Activated CD4-positive, alpha-beta T cell treated with anti-CD3 and anti-CD28 coated beads, Interleukin-10, Interleukin-2, amounts not matched to agents 100 ng/mL and 50 ng/mL, durations not matched to agents 16 hours and 8 hours (primary cell): Measurements from ENCODE around the gene OR51D1.

Experiments used
- DNase-seq: peaks from one replicate; pipeline ENCODE4 v3.0.0-alpha.2; 2020

The OR51D1 gene

DNA sequence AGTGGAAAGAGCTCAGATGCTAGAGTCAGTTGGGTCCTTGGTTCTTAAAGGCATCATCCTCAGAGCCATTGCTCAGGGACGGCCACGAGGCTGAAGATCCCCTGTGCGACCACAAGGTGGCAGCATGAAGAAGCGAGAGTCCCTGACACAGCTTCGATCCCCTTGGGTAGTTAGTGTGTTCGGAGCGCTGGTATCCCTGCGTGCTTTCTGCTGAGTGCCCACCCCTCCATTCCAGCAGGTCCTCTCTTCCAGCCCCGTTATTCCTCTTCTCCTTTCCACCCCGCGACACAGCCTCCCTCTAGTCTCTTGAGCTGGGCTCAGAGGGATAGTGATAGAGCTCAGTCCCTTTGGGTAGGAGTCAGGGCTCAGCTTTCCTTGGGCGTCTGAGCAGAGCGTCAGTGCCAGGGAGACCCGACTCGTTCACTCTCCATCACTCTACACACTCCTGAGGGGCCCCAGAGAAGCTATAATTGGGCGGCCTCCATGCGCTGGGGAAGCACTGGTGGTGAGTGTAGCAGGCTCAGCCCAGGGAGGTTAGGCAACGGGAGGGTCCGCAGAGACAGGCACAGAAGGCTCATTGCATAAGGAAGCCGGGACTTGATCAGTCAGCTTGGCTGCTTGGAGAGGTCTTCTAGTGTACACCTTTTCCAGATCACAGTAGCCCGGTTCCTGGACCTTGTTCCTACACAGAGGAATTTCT lies at the start of gene OR51D1:
TSS of gene OR51D1 (plus strand) at position 516 of the 700 bp plus-strand sequence. CDS start 2,314 bp downstream, outside the sequence.
- DNase-seq, result peak; percentile 69

DNA sequence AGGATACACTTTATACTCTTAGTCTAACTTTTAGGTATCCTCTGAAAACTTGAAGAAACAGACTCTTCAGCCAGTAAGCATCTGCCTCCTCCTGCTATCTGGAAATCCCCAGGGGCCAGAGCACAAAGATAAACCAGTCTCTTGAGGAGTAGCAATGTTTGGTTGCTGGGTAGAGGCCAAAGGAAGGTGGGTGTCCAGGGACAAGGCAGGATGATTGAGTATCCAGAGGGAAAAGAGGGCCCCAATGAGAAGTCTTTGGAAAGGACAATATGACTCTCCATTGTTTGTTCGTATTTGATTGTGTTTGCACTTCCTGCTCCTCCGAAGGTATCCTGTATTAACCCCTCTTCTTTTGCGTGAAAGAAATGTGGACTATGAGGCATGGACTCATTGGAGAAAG lies 48.3 kb upstream of the OR51D1 start:
- DNase-seq, result no peak

- DNase-seq, result no peak
These were observed 43.5 kb upstream of the OR51D1 start, which contains the start of gene OR52I1 for GRCh38 chr11:4593739-4594138. Gene OR52I1, plus strand, starts transcription at chr11:4594039. Its CDS starts 0 bp downstream, at chr11:4594039.

DNA sequence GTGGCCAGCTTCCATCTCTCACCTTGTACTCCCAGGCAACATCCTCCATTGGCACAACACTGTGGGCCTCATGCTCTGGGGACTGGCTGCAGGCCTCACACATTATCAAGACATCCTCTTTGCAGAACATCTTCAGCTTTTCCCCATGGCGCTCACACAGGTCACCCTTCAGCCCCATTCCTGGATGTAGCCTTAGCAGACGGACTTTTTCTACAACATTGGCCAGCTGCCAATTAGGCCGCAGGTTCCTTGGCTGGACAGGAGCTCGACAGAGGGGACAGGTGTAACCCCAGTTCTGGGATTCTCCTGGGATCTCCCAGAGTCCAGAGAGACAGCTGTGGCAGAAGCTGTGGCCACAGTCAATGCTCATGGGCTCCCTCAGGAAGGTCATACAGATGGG lies 32.2 kb upstream of the OR51D1 start:
- DNase-seq, result no peak

DNA sequence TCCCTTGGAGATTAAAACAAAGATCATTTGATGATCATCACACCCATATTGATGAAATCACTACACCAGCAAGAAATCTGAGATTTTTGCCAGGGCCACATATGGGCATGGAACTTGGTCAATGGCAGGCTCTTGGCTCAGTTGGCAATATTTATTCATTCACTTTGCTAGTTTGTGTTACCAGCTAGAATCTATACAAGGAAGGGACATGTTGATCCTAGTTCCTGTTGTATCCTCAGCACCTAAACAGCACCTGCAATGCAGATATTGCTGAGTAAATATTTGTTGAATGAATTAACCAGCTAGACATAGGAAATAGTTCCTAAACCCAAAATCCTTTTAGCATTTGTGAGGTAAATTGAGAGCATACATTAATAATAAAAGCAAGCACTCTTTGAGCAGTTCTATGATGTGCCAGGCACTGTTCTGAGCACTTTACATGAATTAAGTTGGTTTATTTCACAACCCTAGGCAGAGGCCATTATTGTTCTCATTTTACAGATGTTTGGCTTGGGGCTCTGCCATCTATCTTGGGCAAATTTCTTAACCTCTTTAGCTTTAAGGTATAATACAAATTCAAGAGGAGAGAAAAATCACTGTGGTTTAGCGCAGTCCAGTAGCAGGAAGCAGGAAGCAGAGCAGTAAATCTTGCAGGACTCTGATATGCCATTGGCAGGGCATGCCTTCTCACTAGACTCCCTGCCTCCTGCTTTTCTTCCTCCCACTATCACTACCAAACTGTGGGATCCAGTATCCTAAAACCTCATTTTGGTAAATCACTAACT lies 30.9 kb upstream of the OR51D1 start:
- no peak for DNase-seq

GRCh38 chr11:4607096-4607495 lies 30.2 kb upstream of the OR51D1 start:
- DNase-seq, result no peak

DNA sequence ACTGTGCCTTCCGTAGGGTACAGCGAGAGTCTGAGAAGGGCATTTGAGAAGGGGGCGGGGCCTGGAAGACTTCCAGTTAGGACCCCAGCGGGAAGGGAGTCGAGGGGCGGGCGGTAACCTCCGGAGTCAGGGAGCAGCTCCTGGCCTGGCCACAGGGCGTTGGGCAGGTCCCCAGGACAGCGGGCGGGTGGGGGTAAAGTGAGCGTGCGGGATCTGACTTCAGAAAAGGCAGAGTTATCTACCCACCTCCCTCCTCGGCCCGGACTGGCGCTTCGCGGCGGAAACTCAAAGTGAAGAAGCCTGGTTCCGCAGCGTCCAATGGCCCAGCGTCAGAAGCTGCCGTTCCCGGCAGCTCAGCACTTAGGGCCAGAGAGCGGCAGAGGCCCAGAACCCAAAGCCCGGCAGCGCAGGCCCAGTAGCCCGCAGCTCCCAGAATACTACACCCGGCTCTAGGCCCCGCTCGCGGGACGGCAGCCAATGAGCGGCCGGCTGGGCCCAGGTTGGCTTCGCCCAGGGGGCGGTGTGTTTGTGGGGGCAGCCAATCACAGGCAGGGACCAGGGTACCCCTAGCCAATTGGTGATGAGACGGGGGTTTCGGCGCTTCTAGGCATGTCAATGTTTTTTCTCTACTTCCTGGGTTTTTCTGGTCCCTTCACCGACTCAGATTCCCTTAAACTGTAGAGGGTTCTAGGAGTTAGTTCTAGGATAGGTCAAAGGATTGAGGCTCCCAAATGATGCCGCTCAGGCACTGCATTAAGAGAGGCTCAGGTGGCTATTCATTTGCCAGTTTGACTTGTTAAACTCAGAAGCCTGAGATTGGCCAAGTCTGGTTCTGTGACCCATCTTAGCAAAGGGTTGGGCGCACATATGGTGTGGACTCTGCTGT lies 29.3 kb upstream of the OR51D1 start, which contains the start of gene TRIM68:
TSS of gene TRIM68 (minus strand) at position 451 of the 886 bp plus-strand sequence. CDS start 2,727 bp downstream, outside the sequence.
- DNase-seq, result peak; percentile 98

- DNase-seq, result peak; percentile 51
These were observed 26.9 kb upstream of the OR51D1 start for GRCh38 chr11:4610258-4610935.

DNA sequence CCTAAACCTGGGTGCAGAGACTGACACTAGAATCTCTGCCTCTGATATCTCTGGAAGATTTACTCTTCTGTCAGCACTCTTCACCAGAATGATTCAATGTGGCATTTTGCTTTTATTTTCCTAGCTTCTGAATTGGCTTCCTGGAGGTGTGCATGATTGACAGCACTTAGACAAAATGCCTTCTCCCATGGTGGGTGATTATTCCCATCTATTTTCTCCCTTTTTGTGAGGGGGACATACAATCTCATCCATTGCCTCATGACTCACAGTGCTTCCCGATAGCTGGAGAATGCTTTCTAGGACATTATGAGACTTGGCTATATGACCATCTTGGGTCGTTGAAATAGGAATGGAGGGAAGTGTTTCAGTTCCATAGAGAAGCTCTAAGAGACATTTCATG lies 25.3 kb upstream of the OR51D1 start:
- DNase-seq, result no peak

DNA sequence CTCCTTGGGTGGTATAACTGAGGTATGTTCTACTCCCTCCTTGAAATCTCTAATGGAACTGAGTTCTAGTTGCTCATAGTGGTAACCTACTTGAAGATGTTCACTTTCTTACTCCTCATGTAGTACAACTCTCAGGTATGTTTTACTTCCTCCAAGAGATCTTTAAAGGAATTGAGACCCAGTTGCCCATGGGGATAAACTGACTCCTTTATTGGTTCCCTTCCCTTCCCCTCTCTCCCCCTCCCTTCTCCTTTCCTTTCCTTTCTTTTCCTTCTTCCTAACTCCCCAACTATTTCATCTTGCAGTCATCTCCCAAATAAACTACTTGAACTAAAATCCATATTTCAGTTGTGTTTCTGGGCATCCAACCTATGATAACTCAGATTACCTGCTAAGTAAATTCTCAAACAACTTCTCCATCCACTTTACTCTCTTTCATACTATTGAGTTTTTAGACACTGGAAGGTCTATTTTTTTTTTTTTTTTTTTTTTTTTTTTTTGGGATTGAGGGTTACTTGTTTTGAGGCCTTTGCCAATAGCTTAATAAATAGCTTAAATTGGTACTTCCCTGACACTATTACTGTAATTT lies 21.3 kb upstream of the OR51D1 start:
- no peak for DNase-seq

DNA sequence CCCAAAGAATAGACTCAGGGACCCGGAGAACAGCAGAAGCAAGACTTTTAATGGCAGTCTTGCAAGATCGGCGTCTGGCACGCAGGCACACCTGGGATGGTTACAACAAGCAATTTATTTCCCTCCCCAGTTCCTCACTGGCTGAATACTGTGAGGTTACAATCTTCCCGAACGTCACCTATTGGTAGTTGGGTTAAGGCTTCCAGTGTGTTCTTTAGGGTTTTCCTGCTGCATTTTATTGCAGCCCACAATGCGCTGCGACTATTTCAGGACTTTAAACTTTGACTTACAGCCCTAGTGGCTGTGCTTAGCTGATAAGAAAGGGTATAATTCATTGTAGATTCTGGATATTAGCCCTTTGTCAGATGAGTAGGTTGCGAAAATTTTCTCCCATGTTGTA lies 17.8 kb upstream of the OR51D1 start:
- DNase-seq, result no peak

DNA sequence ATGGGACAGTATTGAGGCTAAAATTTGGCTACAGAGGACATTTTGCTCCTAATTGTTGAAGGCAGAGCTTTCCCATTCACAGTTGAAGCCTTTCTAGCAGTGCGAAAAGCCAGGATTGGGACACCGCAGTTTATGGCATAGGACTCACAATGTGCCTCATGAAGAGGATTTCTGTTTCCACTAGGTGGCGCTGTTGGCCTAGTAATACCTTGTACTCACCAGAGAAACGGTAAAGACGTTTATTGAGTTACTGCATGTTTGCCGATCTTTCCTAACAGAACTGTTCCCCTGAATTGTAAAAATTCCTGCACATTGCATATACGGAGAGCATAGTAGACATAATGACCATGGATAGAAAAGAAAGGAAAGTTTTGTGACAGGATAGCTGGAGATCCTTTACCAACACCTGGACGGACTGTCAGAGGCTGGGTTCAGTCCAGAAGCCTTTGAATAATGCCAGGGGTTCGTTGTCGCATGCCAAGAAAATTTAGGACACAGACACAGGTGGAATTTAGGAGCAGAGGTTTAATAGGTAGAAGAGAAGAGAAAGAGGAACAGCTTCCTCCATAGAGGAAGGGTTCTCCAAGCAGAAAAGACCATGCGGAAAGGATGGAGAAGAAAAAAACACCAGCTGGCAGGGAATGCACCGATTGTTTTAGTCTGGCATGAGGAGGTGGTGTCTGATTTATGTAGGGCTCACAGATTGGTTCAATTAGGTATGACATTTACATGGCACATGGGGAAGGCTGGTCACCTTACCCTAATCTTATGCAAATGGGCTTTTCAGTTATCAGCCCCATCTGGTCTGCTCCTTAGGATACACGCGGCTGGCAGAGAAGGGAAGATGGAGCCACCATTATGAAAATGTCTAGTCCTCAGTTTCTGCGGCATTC lies 10.8 kb upstream of the OR51D1 start:
- DNase-seq, result peak; percentile 74

DNA sequence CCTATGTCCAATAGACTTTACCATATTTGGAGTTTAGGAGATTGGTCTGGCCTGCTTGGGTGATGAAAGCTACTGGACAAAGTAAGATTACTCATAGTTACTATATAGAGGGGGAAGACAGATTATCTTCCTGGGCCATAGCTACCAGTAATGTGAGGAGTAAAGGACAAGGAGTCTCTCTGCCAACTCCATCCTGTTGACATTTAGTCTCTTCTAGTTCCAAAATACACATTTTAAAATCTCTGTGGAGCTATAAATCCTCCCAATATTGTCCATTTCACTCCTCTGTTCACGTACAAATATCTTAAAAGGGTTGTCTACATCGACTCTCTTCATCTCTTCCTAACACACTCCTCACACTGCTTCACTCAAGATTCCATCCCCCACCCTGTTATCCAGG lies 1.1 kb upstream of the OR51D1 start:
- no peak for DNase-seq

DNA sequence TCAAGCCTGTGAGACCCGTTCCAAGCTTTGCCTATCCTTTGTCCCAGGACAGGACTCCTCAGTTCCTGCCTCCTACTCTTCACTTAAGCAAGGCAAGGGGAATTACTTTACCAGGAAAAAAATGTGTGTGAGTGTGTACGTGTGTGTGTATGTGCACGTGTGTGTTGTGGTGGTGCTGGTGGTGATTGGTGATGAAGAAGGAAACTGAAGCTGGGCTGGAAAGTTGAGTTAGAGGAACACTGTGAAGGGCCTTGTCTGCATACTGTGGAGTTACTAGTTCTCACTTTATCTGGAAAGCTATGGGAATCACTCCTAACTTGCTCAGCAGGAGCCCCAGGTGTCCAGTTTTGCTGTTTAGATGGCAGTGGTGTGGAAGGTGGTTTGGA lies 378 bp downstream of the OR51D1 start:
- DNase-seq, result no peak

GRCh38 chr11:4639931-4640330 lies 2.7 kb downstream of the OR51D1 start:
- DNase-seq, result no peak

- DNase-seq, result no peak
These were observed 4.2 kb downstream of the OR51D1 start for GRCh38 chr11:4641501-4641900.

- DNase-seq, result no peak
These were observed 4.8 kb downstream of the OR51D1 start for GRCh38 chr11:4642043-4642442.

DNA sequence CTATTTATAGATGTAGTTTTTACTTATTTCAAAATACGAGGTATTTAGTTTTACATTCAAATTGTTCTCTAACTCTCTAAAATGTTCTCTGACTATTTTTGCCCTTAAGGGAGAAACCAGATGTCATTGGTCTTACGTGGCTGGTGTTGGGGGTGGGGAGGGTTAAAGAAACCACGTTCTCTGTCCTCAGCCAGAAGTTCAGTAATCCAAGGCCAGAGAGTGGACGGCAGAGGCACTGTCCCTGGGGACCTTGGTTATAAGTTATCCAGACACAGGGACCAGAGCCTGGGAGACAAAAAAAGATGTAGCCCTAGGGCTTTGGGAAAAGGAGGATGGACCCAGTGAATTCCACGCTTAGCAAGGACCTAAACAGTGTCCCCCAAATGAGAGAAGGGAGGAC lies 5.8 kb downstream of the OR51D1 start:
- no peak for DNase-seq

DNA sequence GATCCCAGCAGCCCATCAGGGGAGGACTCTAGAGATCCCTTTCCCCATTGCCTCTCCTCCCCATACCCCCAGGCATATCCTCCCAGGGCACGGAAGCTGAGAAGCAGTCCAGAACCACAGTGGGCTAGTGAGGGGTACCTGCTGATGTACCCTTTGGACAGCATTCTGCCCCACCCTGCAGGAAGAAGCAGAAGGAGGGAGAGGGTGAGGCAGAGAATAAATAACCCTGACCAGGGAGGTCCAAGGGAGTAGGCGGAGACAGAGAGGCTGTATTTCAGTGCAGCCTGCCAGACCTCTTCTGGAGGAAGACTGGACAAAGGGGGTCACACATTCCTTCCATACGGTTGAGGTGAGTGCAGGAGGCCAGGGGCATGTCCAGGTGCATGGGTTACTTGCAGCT lies 6.4 kb downstream of the OR51D1 start, which contains the start of gene OR51E1:
TSS of gene OR51E1 (plus strand) at position 301 of the 400 bp plus-strand sequence. CDS start 8,545 bp downstream, outside the sequence.
- no peak for DNase-seq

DNA sequence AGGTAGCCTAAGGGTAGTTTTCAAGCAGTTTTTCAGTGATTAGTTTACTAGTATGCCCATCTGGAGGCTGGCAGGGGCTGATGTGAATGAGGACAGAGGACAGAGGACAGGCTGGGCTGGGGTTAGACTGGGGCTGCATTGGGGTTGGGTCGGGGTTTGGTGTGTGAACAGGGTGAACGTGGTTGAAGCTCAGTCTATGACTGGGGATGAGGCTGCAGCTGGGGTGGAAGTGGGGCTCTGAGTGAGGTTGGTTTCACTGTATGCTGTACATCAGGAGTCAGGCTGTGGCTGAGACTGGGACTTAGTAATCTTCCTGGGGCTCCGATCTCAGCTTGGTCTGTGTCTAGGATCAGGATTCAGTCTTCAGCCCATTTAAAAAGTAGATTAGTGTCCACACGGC lies 7.0 kb downstream of the OR51D1 start:
- DNase-seq, result no peak

GRCh38 chr11:4645974-4646373 lies 8.7 kb downstream of the OR51D1 start:
- DNase-seq, result no peak
